Measurements from ENCODE around the gene NOS2. TPM values are rescaled to one million over a fixed set of nuclear protein-coding genes. Genes with fewer than 3 reads are reported as not detected.

Gene NOS2
- total RNA-seq, 4 donors from 2014 or later = 0.07 to 0.40 (median 0.35) TPM

DNA sequence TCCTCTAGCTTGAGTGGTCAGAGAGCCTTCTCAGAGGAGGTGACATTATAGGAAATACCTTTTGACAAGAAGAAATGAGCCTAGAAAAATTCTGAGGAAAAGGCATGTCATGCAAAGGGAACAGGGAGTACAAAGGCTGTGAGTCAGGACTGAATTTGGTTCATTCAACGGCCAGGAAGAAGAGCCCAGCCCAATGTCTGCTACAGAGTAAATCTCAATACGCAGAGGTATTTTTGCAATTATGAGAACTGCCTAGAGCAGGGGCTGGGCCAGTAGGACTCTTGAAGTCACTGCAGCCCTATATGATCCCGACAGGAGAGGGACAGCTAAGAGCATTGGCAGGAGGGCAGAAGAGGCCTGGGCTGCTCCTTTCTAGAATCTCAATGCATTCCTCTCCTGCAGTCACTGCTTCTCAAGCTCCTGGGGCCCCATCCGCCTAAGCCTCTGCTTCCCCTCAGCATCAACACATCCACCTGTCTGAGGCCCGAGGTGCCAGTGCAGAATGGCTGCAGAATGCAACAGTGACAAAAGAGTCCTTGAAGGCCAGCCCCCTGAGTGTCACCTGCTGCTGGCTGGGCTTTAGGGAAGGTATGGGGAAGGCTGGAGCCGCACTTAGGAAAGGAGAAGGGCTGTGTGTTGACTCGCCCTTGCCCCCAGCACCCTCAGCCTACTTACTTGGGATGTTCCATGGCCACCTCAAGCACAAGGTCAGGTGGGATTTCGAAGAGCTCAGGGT is 20.1 kb downstream of the NOS2 start:
- 67 to 82% methylated on average over 1 to 3 of the region's 8 CpGs for WGBS, 2 donors (ENCODE audit: low coverage in 1 of 2)
- no peak for ATAC-seq
- TF ChIP-seq EP300 (IDR thresholded peaks at IDR 0.05) (no peak), POLR2AphosphoS5 (IDR thresholded peaks at IDR 0.05) (no peak)

DNA sequence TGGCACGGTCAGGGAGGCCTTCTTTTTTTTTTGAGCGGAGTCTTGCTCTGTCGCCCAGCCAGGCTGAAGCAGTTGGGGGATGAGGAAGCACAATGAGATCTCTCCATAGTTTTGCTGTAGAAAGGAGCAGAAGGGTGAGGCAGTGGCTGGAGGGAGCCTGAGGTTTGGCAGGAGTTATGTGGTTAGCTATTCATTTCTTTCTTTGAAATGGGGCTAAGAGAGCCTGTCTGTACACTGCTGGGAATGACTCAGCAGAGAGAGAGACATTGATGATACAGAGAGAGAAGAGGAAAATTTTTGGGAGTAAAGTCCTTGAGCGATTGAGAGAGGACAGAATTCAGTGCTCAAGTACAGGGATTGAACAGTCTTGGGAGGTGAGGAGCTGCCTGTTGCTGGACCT is 22.1 kb downstream of the NOS2 start:
- no peak for TF ChIP-seq EP300 (IDR thresholded peaks at IDR 0.05)
- TF ChIP-seq POLR2AphosphoS5 (IDR thresholded peaks at IDR 0.05) = no peak
- no peak for TF ChIP-seq POLR2A (IDR thresholded peaks at IDR 0.05)
- TF ChIP-seq, protein P1, sequence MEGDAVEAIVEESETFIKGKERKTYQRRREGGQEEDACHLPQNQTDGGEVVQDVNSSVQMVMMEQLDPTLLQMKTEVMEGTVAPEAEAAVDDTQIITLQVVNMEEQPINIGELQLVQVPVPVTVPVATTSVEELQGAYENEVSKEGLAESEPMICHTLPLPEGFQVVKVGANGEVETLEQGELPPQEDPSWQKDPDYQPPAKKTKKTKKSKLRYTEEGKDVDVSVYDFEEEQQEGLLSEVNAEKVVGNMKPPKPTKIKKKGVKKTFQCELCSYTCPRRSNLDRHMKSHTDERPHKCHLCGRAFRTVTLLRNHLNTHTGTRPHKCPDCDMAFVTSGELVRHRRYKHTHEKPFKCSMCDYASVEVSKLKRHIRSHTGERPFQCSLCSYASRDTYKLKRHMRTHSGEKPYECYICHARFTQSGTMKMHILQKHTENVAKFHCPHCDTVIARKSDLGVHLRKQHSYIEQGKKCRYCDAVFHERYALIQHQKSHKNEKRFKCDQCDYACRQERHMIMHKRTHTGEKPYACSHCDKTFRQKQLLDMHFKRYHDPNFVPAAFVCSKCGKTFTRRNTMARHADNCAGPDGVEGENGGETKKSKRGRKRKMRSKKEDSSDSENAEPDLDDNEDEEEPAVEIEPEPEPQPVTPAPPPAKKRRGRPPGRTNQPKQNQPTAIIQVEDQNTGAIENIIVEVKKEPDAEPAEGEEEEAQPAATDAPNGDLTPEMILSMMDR (IDR thresholded peaks at IDR 0.05) = no peak
- H3K9me3 ChIP-seq = no peaks in the 10 kb centered on the region
- H3K4me1 ChIP-seq = no peaks in the 10 kb centered on the region
- peaks cover 0 to 12% of the 10 kb centered on the region in 2 donors for H3K36me3 ChIP-seq
- ATAC-seq = no peak
- H3K27ac ChIP-seq = no peak overlapping the region
- no peak overlapping the region for H3K4me3 ChIP-seq
- no peaks in the 10 kb centered on the region for H3K27me3 ChIP-seq
- WGBS, 2 donors (ENCODE audit: low coverage in 1 of 2) = 67 to 82% methylated on average over 2 to 4 of the region's 4 CpGs

More for the DNA sequence above, 20.1 kb downstream of the NOS2 start:
- H3K27ac ChIP-seq = no peak overlapping the region
- H3K4me3 ChIP-seq = no peak overlapping the region
- H3K36me3 ChIP-seq = peaks cover 0 to 3% of the 10 kb centered on the region in 2 donors
- no peaks in the 10 kb centered on the region for H3K4me1 ChIP-seq
- H3K9me3 ChIP-seq = no peaks in the 10 kb centered on the region
- H3K27me3 ChIP-seq = no peaks in the 10 kb centered on the region

DNA sequence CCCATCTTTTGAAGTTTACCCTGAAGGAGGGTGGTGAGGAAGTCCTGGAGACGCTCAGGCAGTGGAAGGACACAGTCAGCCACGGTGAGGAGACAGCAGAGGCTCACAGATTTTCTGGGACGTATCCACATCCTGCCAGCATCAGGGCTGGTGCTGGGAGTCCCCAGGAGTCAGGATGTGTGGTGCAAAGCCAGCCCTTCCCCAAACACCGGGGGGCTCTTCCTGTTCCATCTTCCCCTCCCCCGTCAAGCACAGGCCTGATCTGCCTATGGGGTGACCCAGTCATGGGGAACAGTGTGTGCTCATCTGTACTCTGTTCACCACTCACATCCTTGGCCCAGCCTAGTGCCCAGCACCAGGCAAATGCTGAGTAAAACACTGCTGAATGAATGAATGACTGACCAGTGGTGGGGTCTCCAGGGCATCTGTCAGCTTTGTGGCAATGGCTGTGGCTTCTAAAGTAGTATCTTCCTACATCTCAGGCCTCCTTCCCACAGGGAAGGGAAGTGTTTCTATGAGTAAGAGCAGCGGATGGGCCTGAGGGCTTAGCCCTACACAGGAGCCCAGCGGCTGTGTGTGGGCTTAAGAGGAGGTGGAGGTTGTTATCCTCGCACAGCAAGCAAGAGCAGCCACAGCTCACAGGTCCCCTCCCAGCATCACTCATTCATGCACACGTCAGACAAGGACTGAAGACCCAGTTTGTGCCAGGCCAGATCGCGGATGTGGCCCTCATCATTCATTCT is 23.3 kb downstream of the NOS2 start:
- no peaks in the 10 kb centered on the region for H3K27me3 ChIP-seq
- peaks cover 0 to 14% of the 10 kb centered on the region in 2 donors for H3K36me3 ChIP-seq
- H3K4me3 ChIP-seq = no peak overlapping the region
- no peaks in the 10 kb centered on the region for H3K4me1 ChIP-seq
- no peak for ATAC-seq
- WGBS, 2 donors (ENCODE audit: low coverage in 1 of 2) = 63 to 87% methylated on average over 5 of the region's 11 CpGs
- TF ChIP-seq, protein P1 (IDR thresholded peaks at IDR 0.05) = no peak
- no peak for TF ChIP-seq POLR2A (IDR thresholded peaks at IDR 0.05)
- TF ChIP-seq EP300 (IDR thresholded peaks at IDR 0.05) = no peak
- no peak for TF ChIP-seq POLR2AphosphoS5 (IDR thresholded peaks at IDR 0.05)
- no peak overlapping the region for H3K27ac ChIP-seq
- no peaks in the 10 kb centered on the region for H3K9me3 ChIP-seq

DNA sequence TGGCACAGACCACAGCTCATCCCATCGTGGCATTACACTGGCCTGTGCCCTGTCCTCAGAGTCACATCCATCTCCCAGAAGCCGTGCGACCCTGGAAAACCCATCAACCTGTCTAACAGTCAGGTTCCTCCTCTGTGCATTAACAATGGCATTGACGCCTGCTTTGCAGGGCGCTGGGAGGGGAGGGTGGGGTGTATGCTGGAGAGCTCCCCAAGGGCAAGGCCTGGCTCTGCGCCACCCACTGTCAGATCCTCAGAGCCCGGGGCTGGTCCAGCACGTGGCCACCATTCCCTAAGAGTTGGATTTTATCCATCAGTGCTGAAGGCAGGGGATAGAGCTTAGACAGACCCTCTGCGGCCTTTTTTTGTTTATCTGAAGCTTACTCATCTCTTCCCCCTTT is 28.7 kb downstream of the NOS2 start:
- H3K9me3 ChIP-seq = no peaks in the 10 kb centered on the region
- TF ChIP-seq, protein P1 (IDR thresholded peaks at IDR 0.05) = no peak
- no peak for TF ChIP-seq EP300 (IDR thresholded peaks at IDR 0.05)
- no peak for TF ChIP-seq POLR2AphosphoS5 (IDR thresholded peaks at IDR 0.05)
- TF ChIP-seq POLR2A (IDR thresholded peaks at IDR 0.05) = no peak
- H3K27me3 ChIP-seq = no peaks in the 10 kb centered on the region
- H3K4me3 ChIP-seq = no peak overlapping the region
- no peak overlapping the region for H3K27ac ChIP-seq
- no peak for ATAC-seq
- 36 to 55% methylated on average over 3 to 4 of the region's 9 CpGs for WGBS, 2 donors (ENCODE audit: low coverage in 1 of 2)
- peaks cover 0 to 27% of the 10 kb centered on the region in 2 donors for H3K36me3 ChIP-seq
- H3K4me1 ChIP-seq = no peaks in the 10 kb centered on the region

DNA sequence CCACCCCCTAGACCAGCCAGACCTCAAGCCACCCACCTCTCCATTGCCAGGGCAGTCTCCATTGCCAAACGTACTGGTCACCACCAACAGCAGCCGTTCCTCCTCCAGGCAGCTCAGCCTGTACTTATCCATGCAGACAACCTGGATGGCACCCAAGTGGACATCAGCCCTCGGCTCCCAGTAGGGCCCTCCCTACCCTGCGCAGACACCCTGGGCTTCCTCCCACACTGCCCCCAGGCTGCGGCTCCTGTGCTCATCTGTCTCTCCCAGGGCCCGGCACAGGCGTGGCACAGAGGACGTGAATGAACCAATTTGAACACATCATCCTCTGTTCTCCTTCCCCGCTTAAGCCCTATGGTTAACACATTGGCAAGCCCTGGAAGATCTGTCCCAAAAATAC is 29.5 kb downstream of the NOS2 start:
- ATAC-seq = no peak
- no peaks in the 10 kb centered on the region for H3K27me3 ChIP-seq
- no peak overlapping the region for H3K27ac ChIP-seq
- peaks cover 0 to 29% of the 10 kb centered on the region in 2 donors for H3K36me3 ChIP-seq
- TF ChIP-seq POLR2A (IDR thresholded peaks at IDR 0.05) (no peak), EP300 (IDR thresholded peaks at IDR 0.05) (no peak), POLR2AphosphoS5 (IDR thresholded peaks at IDR 0.05) (no peak)
- TF ChIP-seq, protein P1 (IDR thresholded peaks at IDR 0.05) = no peak
- 85% methylated on average over 6 of the region's 9 CpGs; no CpG with 5 or more reads in 1 of the 2 donors for WGBS, 2 donors (ENCODE audit: low coverage in 1 of 2)
- H3K4me1 ChIP-seq = no peaks in the 10 kb centered on the region
- H3K4me3 ChIP-seq = no peak overlapping the region
- no peaks in the 10 kb centered on the region for H3K9me3 ChIP-seq

All from gastroesophageal sphincter (tissue), 4 donors.